T-helper 22 cell (primary cell): ENCODE measurements around the gene NEK1.
"Not testable (repeated sequence)": the region's sequence is repeated elsewhere in the genome, so short reads cannot be mapped to it uniquely, and the experiment has no call there.

Source experiments
- DNase-seq: peaks from one replicate; pipeline ENCODE4 v3.0.0-alpha.2; 2020; ENCODE audit warnings: low read depth

Gene NEK1

DNA sequence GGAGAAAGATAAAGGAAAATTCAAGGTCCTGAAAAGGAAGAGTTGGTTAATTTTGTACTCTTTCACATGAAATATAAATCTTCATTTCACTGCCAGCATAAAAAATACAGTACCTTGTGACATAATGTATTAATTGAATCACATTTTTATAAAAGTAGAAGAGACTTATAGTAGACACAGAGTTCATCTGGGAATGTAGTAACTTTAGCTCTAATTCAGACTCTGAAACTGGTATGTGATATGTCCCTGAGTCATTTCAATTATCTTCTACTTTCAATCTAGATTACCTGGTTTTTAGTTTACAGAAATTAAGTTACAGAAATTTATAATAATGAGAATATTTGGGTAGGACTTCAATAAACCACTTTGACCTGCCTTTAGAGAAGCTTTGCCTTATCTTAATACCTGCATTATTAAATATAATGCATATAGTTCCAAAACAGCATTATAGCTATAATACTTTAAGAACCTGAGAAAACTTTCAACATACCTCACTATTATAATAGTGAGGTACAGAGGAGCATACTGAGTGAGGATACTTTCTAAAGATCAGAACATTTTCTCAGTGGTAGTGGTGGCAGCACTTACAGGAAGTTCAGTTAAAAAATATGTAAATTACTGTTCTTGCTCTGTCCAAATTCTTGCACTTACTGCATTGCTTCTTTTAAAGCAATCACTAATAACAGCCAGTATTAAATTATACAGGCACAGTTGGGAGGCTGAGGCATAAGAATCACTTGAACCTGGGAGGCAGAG lies 11.2 kb downstream of the NEK1 start:
- no peak for DNase-seq

- no peak for DNase-seq
Measured at GRCh38 chr4:169594560-169595195, 17.7 kb downstream of the NEK1 start.

DNA sequence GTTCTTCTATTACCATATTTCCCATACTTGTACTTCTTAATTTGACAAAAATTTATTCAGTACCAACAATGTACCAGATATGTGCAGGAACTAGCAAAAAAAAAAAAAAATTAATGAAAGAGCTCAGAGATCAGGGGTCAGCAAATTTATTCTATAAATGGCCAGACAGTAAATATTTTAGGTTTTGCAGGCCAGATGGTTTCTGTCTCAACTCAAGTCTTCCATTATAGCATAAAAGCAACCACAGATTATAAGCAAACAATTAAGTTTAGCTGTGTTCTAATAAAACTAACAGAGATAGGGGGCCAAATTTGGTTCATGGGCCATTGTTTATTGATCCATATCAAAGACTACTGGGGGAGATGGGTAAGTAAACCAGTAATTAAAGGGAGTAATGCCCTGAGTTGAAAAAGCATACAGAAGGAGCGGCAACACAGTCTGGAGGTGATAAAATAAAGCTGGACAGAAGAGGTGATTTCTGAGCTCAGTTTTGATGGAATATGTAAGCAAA lies 19.3 kb downstream of the NEK1 start:
- DNase-seq: no peak

DNA sequence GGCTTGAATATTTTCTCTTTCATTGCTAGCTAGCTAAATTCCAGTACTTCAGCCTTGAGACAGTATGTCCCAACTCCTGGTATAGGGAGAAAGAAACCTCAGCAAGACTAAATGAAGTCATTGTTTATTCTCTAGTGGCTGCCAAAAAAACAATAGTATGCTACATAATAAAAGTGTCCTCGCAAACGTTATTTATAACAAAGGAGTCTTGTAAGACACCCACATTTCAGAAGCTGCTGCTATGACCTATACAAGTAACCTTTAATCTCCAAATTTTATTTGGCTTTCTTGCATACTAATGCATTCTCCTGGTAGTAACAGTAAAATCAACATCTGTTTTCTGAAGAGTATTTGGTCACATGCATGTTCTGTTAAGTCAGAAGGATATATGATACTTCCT lies 28.8 kb downstream of the NEK1 start:
- no peak for DNase-seq

DNA sequence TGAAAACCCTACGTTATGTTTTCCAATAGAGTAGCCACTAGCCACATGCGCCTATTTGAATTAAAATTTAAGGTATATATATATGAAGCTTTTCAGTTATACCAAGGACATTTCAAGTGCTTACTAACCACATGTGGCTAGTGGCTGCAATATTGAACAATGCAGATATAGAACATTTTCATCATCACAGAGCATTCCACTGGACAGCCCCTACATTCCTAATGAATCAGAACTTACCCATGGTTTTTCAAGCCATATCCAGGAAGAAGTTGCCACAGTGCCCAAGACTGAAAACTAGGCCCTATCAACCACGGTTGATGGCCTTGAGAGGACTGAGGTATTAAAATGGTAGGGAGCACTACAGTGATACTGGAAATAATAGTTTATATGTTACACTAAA lies 29.7 kb downstream of the NEK1 start:
- DNase-seq: no peak

DNA sequence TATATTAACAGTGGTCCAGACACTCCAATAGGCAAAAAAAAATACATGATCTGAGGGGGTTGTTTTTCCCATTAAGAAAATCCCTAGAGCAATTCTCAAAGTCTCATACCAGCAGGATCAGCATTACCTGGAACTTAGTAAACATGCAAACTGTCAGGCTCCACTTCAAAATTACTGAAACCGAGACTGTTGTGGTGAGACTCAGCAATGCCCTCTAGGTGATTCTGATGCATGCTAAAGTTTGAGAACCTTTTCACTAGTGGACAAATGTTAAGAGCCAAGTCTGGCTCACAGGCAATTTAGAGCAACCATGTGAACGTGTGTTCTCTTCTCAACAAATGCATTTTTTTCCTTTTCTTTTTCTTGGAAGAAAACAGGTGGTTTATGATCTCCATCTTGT lies 30.2 kb downstream of the NEK1 start:
- no peak for DNase-seq

DNA sequence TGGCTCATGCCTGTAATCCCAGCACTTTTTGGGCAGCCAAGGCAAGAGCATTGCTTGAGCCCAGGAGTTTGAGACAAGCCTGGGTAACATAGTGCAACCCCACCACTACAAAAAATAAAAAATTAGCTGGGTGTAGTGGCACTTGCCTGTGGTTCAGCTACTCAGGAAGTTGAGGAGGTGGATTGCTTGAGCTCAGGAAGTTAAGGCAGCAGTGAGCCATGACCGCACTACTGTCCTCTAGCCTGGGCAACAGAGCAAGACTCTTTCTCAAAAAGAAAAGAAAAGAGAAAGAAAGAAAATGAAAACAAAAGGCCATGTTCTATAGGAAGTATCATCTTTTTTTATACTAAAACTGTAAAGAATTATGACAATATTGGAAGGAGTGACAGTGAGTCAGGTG lies 38.5 kb downstream of the NEK1 start:
- no peak for DNase-seq

DNA sequence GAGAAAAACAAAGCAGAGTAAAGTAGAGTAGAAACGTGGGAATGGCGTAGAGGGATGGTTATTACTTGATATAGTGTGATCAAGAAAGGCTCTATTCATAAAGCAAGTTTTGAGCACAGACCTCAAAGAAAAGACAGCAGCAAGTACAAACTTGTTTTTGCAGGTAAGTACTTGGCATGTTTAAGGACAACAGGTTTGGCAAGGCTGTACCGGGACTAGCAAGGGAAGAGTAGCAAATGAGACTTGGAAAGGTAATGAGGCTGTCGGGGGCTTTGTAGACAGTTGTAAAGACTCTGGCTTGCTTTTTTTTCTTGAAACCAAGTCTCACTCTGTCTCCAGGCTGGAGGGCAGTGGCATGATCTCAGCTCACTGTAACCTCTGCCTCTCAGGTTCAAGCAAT lies 40.9 kb downstream of the NEK1 start:
- DNase-seq: no peak

- not testable (repeated sequence) for DNase-seq
Measured at GRCh38 chr4:169571012-169571411, 41.4 kb downstream of the NEK1 start.

DNA sequence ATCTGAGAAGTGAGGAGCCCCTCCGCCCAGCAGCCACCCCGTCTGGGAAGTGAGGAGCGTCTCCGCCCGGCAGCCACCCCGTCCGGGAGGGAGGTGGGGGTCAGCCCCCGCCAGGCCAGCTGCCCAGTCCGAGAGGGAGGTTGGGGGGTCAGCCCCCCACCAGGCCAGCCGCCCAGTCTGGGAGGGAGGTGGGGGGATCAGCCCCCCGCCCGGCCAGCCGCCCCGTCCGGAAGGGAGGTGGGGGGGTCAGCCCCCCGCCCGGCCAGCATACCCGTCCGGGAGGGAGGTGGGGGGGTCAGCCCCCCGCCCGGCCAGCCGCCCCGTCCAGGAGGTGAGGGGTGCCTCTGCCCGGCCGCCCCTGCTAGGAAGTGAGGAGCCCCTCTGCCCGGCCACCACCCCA lies 42.1 kb downstream of the NEK1 start:
- not testable (repeated sequence) for DNase-seq

- not testable (repeated sequence) for DNase-seq
Measured at GRCh38 chr4:169569188-169569587, 43.2 kb downstream of the NEK1 start.

- DNase-seq: no peak
Measured at GRCh38 chr4:169567916-169568315, 44.5 kb downstream of the NEK1 start.

DNA sequence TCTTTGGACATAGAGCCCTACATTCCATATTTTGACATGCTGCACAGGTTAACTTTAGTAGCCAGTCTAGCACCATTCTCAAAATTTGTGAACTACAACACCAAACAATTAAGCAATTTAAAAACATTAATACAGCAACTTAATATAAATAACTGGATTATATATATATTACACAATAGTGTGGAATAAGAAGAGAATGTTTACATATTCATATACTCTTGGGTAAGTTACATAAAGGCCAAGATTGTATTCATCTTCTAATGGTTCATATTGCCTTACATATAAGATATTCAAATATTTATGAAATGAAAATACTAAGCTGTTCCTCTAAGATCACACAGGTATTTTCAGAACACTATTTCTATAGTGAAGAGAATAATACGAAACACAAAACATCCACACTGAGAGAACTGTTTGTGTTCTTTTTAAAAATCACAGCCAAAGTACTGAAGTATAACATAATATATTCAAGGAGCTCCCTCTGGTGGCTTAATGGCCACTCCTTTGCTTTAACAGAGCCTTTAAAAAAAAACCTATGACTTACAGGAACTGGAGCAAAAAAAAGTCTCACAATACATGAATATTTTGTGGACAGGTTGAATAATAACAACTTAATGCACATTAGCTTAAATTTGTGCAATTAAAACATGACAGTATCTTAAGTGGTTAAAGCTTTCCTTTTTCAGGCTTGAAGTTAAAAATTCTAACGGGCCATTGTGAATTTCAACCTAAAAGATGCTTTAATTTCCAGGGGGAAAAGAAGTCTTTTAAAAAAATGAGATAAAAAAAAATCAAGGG lies 46.2 kb downstream of the NEK1 start:
- no peak for DNase-seq

DNA sequence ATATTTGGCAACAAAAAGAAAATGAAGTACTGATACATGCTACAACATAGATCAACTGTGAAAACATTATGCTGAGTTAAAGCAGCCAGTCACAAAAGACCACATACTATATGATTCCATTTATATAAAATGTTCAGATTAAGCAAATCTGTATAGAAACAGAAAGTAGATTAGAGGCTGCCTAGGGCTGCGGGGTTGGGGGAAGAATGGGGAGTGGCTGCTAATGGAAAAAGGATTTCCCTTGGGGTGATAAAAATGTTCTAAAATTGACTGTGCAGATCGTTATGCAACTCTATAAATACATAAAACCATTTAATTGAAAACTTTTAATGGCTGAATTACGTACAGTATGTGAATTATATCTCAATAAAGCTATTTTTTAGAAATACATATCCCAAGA lies 46.8 kb downstream of the NEK1 start:
- no peak for DNase-seq

GRCh38 chr4:169557061-169557636 lies 55.2 kb downstream of the NEK1 start:
- no peak for DNase-seq

GRCh38 chr4:169546548-169546947 lies 65.8 kb downstream of the NEK1 start:
- not testable (repeated sequence) for DNase-seq

GRCh38 chr4:169540774-169541173 lies 71.6 kb downstream of the NEK1 start:
- DNase-seq: no peak

DNA sequence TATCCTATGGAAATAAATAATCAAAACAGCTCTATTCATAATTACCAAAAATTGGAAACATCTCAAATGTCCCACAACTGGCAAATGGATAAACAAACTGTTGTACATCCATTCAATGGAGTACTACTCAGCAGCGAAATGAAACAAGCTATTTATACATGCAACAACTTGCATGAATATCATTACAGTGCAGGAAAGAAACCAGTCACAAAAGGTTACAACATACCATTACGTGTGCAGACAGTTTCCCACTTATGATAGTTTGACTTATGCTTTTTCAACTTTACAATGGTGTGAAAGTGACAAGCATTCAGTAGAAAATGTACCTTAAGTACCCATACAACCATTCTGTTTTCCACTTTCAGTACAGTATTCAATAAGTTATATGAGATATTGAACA lies 82.3 kb downstream of the NEK1 start:
- no peak for DNase-seq

- no peak for DNase-seq
Measured at GRCh38 chr4:169523796-169524195, 88.6 kb downstream of the NEK1 start.

GRCh38 chr4:169510617-169511016 lies 101.8 kb downstream of the NEK1 start:
- DNase-seq: no peak

- DNase-seq: no peak
Measured at GRCh38 chr4:169506903-169507302, 105.5 kb downstream of the NEK1 start.

DNA sequence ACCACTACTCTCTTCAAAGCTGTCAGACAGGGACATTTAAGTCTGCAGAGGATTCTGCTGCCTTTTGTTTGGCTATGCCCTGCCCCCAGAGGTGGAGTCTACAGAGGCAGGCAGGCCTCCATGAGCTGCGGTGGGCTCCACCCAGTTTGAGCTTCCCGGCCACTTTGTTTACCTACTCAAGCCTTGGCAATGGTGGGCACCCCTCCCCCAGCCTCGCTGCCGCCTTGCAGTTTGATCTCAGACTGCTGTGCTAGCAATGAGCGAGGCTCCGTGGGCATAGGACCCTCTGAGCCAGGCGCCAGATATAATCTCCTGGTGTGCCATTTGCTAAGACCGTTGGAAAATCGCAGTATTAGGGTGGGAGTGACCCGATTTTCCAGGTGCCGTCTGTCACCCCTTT lies 112.5 kb downstream of the NEK1 start:
- DNase-seq: not testable (repeated sequence)
